HG03432 (cell line): ENCODE measurements around the gene LRRC25.

ENCODE experiments used
- ATAC-seq: cut with Tn5 transposase; IDR thresholded peaks from one replicate; pipeline ENCODE4 v1.9.1; 2021; ENCODE audit warnings: mild to moderate bottlenecking, moderate library complexity; ENCODE audit not compliant: unreplicated experiment

Gene LRRC25

DNA sequence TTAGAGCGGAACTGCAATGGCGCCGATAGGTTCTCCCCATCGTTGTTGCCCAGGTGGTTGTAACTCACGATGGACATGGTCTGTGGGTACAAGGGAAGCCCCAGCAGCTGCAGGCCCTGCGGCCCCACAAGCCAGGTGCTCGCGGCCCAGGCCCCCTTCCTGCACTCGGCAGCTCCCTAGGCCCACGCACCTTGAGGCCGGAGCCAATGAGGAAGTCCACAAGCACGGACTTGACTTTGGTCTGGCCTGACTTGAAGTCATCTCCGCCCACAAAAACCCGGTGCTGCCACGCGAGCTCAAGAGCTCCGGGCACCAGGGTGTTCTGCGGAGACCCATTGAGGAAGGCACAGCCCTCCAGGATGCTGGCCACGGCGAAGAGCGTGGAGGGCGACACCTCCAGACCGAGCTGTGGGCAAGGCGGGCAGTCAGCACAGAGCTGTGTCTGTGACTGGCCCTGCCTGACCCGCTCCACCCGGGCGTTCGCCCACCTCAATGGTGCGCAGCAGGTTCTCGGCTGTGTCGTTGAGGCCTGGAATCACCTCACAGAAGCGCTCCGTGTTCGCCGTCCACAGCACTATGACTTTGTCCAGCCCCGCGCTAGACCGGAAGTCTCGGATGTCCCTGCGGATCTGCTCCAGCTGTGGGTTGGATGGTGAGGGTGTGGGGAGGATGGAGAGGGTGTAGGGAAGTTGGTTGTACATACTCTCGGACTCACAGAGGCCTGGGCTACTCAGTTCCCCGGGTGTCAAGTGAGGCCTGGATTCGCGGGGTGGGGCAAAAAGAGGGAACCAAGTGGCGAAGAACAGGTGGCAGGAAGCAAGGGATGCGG is 38.6 kb upstream of the LRRC25 start:
- ATAC-seq = no peak

DNA sequence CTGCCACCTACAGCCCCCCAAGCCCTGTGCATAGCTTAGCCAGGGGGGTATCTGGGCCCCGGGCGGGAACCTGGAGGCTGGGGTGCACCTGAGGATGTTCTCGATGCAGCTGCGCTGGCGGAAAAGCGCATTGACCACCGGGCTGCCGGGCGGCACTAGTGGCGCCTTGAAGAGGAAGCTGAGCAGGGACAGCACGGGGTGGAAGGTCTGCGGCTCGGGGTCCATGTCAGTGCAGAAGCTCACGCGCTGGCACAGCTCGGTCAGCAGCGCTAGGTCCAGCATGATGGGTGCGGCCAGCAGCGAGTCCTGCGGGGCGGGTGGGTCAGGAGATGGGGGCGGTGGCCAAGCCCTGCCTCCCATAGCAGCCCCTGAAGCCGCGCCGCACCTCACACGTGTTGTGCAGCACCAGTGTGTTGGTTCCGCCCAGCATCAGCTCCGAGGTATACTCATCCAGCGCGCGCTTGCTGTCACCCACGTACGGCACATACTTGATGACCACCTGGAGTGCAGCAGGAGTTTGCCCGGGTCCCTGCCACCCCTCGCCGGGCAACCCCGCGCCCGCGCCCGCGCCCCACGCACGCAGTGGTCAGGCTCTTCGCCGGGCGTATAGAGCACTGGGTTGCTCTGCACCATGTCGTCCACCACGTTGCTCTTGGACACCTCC is 37.9 kb upstream of the LRRC25 start:
- no peak for ATAC-seq

DNA sequence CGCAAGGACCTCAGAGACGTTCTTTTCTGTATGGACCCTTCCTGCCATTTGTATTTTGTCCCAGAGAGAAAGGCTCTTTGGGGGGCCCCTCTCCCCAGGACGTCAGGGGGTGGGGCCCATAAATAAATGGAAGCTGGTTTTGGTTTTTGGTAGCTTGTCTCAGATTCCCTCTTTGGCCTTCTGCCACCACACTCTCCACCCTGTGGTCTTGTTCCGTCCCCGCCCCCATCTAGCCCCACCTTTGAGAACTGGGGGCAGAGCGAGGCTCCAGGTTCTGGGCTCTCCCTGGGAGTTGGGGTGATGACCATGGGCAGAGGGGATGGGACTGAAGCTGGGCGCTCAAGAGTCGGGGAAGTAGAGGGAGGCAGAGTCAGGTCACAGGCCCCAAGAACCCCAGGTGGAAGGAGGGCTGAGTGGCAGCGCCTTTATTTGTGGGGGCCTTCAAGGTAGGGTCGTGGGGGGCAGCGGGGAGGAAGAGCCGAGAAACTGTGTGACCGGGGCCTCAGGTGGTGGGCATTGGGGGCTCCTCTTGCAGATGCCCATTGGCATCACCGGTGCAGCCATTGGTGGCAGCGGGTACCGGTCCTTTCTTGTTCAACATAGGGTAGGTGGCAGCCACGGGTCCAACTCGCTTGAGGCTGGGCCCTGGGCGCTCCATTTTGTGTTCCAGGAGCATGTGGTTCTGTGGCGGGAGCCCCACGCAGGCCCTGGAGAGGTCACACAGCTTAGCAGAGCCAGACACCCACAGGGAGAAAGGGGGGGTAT is 37.2 kb upstream of the LRRC25 start:
- ATAC-seq = no peak

DNA sequence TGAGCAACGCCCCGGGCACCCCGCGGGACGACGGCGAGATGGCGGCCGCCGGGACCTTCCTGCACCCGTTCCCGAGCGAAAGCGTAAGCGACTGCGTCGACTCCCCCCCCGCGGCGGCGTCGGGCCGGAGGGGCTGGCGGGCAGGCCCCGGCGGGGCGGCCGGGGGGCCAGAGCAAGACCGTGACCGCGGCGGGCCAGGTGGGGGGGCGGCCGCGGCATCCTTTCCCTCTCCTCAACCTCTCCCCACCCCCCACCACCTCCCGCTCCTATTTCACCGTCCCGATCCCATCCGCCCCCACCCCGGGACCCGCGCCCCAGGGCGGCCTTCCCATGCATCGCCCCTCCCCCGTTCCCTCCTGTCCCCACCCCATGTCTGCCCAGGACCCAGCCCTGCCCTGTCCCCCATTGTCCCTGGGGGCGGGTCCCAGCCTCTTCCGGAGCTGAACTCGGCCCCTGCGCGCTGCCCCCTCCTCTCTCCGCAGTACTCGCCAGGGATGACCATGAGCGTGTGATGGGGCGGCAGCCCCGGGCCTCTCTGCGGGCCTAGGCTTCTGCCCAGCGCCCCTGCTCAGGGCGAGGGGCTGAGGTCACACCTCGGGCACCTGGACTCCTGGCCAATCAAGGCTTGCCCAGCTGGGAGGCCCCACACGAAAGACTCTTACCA is 36.4 kb upstream of the LRRC25 start:
- no peak for ATAC-seq

DNA sequence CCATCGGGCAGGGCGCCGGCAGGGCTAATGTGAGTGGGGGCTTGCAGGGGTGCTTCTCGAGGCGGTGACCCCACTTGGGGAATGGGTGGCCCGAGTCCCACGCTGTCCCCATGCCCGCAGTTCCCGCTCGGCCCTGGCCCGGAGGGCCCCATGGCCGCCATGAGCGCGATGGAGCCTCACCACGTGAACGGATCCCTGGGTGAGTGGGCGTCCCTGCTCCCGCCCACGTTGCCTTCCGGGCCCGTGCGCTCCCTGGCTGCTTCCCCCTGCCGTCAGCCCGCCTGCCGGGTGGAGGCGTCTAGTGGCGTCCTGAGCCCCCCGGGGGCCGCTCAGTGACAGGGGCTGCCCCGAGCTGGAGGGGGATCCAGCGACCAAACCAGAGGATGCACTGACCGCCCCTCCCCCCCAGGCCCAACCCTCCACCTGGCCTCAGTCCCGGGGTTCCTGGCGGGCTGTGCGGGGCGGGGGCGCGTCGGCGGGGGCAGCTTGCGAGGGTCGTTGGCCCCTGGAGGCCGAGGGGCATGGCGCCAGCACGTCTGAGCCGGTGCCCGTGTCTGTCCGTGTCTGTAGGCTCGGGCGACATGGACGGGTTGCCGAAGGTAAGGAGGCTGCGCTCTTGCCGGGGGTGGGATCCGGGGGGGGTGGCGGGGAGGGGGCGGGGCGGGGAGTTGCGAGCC is 35.7 kb upstream of the LRRC25 start:
- ATAC-seq = no peak

DNA sequence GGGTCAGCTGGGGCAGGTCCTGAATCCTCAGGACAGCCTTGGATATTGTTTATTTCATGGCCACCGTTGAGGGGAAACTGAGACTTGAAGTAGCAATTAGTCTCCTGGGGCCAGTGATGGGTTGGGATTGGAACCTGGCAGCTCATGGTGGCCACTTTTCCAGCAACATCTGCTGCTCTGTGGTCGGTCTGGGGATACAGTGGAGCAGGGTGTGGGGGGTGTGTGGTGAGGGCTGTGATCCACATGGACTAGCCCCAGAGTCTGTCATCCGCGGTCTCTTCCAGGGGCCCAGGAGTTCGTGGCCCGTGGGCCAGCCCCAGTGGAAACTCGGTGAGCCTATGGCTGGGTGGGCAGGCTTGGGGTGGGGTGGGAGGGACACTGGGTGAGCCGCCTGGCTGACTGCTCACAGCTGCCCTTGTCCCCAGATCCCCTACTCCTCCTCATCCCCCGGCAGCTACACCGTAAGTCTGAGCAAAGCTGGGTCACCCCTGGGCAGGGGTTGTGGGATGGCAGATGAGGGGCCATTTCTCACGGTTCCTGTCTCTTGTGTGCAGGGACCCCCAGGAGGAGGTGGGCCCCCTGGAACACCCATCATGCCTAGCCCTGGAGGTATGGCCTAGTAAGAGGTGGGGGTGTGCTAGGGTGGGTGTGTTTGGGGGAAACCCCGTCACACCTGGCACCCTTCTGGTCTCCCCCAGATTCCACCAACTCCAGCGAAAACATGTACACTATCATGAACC is 35.0 kb upstream of the LRRC25 start:
- no peak for ATAC-seq

DNA sequence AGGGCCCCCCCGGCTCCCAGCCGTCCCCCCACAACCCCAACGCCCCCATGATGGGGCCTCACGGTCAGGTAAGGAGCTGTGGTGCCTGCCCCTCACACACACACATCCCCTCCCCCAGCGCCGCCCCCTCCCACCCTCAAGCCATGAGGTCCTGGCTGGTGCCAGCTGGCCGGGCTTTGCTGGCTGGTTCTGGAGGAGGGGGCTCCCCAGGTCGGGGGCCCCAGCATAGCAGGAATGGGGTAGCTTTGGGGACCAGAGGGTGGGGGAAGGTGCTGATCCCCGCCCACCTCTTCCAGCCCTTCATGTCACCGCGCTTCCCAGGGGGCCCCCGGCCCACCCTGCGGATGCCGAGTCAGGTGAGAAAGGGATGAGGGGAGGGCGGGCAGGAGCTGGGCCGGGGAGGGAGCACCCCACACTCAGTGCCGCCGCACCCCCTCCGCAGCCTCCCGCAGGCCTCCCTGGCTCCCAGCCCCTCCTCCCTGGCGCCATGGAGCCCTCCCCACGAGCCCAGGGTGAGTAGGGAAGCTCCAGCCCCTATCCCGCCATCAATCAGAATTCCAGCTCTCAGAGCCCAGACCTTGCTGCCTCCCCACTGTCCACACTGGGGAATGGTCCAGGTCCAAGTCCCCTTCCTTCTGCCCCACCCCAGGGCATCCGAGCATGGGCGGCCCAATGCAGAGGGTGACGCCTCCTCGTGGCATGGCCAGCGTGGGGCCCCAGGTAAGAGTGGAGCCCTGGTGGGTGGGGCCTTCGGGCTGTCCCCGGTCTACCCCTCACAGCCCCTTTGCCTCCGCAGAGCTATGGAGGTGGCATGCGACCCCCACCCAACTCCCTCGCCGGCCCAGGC is 34.2 kb upstream of the LRRC25 start:
- no peak for ATAC-seq

DNA sequence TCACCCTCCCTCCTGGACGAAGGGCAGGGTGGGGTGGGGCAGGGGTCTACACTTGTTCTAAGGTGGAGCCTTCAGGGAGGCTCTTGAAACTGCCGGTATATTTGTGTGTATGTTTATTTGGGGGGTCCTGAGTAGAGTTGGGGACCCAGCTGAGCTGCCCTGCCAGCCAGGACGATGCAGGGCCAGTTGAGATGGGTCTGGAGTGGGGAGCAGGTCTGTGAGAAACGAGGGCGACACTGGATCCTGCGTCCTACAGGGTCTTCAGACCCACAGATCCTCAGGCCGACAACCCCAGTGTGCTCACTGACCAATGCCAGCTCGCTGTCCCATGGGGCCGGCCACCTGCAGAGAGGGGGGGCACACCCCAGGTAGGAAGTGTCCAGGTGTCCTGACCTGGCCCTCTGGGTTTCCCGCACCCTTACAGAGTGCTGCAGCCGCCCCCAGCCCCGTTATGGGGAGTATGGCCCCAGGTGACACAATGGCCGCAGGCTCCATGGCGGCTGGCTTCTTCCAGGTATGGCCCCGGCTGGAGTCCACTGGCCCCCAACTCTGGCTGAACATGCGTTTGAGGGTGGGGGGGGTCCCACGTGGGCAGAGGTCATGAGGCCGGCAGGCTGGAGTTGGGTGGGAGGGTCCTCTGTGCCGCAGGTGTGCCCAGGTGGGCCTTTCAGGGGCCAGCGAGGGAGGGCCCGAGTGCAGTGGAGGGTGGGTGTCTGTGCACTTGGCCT is 33.2 kb upstream of the LRRC25 start:
- no peak for ATAC-seq

DNA sequence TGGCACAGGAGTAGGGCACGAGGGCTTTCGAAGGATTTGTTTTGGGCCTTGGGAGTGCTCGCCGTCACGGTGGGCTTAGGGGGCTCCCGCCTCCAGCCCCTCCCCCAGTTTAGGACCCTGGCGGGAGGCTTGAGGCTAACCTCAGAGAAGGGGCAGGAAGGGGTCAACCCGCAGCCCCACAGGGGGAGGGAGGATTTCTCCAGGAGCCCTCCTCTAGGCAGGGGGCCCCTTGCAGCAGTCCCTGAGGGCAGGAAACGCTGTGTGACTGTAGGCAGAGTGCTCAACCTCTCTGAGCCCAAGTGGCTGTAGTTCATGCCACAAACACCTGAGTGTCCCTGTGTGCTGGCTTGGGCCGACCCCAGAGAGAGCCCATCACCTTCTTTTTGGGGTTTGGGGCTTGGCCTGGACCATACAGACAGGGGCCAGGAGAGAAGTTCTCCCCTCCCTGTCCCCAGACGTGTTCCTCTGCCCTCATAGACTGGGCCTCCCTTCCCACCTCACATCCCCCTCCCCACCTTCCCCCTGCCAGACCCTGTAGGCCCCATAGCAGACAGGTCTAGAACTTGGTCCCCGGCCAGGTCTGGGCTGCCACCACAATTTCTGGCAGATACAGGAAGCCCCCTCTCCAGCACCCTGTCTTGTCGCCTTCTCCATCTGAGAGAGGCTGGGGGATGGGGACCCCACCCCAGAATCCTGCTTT is 32.4 kb upstream of the LRRC25 start:
- ATAC-seq = no peak

DNA sequence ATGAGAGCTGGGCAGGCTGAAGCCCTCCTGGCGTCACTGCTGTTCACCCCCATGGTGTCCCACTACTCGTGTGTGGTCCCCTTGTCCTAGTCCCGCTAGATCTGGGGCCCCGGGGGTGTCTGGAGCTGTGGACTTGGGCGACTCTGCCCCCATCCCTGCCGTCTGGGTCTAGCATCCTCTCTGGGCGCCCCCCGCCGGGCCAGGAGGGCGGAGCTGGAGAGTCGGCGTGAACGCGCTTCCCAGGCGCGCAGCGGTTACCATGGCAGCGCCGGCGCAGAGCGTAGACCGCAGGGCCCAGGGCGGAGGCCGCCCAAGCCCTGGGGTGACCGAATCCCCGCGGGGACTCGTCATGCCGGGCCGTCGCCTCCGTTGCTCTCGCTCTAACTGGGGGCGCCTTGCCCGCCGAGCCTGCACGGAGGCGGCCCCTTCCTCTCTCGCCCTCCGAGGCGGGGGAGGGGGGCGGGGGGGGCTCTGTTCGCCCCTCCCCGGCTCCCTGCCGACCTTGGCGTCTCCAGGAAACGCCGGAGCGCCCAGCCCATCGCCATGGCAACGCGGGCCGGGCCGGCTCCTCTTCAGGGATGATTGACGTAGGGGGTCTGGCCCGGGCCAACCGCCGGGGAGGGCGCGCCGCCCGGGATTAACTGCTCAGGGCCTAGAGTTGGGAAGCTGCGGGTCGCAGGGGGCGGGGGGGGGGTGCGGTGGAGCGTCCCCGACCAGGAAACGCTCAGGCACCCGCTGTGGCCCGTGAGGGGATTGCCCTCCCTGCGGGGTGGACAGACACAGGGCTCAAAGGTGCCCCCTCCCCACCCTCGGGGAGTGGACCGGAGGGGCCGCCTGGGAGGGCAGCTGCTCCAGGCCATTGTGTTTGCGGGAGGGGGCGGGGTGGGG is 31.6 kb upstream of the LRRC25 start:
- ATAC-seq = peak; percentile 71

DNA sequence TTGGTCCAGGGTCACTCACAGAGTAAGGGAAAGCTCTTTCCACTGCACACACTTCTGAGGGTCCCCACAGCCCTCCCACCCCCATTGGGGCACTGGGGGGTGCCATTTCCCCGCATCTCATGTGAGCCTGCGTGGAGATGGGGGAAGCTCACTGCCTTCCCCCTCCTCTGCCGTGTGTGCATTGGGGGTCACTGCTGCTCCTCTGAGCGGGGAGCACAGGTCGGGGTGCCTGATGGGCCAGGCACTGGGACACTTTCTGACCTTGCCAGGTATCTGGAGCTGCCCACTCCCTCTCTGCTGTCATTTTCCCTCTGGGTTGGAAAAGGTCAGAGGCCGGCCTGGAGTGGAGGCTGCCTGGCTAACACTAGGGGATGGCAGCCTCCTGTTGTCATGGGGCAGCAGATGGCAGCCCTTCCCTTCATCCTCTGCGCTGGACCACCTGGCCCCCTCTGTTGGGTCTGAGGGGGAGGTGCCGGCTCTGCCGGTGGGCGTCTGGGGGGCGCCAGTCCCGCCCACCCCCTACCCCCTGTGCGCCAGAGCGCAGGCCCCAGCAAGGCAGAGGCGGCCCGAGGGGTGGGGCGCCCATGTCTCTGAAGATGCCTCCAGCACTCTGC is 30.9 kb upstream of the LRRC25 start:
- no peak for ATAC-seq

DNA sequence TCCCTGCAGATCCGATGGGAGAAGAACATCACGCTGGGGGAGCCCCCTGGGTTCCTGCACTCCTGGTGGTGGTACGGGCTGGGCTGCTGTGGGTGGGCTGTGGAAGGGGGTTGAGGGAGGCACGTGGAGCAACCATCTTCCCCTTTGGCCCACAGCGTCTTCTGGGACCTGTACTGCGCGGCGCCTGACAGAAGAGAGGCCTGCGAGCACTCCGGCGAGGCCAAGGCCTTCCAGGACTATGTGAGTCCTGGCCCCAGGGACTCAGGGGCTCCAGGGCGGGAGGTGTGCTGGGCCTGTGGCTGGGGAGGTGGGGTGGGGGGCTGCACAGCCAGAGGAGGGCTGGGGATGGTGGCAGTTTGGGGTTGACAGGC is 30.3 kb upstream of the LRRC25 start:
- no peak for ATAC-seq

DNA sequence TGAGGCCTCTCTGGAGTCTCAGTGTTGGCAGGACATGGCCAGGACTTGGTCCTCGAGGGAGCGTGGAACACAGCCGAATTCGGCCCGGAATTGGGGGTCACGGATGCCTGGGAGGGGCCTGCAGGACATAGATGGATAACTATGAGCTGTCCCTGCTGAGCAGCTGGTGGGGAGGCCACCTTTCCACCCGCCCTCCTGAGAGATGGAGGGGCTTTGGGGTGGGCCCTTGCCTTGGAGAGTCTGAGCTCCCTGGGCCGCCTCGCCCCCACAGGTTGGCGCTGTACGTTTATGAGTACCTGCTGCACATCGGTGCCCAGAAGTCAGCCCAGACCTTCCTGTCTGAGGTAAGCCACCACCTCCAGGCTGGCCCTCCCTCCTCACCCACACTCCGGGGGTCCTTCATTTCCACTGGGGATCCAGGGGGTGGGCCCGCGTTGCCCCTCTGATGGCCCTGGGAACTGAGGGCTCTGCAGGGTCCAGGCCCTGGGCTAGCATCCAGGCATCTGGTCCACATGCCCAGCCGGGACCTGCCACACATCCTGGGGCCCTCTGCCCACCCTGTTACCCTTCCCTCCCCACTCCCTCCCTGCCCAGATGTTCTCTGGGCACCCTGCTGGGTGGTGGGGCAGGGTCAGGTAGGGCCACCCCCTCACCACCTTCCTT is 29.8 kb upstream of the LRRC25 start:
- no peak for ATAC-seq

DNA sequence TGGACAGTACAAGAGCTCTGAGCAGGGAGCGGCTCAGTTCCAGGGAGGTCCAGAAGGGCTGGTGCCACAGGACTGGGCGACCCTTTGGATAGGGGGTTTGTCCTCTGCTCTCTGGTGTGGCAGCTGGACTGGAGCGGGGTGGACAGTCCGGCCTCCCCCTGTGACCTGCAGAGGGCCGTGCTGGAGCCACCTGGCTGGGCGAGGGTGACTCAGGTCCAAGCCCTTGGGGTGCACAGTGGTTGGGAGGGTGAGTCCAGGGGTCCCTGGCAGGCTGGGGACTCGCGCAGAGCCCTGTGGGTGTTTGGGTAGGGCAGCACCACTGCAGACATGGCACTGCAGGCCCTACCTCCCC is 29.0 kb upstream of the LRRC25 start:
- ATAC-seq = no peak

DNA sequence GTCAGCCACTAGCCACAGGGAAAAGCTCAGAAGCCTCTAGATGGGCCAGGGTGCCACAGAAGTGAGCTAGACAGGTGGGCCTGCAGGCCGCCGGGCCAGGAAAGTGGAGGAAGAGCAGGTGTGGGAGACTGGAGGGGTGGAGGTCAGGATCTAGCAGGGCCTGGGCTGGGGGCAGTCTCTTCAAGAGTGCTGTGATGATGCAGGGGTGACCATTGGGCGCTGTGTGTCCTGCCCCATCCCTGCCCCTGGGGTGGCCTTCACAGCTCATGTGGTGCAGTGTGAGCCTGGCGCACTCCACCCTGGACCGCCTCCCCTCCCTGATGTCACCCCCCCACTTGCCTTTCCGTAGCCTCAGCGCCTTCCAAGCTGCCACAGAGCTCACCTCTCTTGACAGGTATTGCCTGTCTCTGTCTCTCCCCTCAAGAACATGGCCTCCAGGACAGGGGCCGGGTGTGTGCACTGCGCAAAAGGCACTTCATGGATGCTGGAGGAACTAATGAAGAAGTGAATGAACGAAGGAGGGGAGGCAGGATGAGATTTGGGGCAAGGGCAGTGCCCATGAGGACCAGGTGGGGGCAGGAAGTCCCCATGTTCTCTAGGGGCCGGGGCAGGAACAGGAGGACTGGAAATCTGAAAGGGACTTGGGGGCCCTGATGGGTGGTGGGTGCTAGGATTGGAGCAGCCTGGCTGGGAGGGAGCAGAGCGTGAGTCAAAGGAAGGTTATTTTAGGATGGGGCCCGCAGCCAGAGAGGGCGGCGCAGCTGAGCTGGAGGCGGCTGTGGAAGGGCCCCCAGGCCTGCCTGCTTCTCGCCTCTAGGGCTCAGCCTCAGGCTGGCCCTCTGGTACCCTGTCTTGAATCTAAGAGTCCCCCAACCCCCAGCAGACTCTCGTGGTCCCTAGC is 28.3 kb upstream of the LRRC25 start:
- no peak for ATAC-seq
